GM12891 (cell line): Measurements from ENCODE around the gene C1orf226.

Experiments used
- PAX5 ChIP-seq: IDR thresholded peaks from 2 replicates; pipeline ENCODE4 v1.6.1; 2011; ENCODE audit warnings: low read length, moderate library complexity, mild to moderate bottlenecking; ENCODE audit not compliant: insufficient read depth, severe bottlenecking
- POLR2A ChIP-seq: IDR thresholded peaks from 2 replicates; pipeline ENCODE4 v1.6.1; 2011; ENCODE audit warnings: low read depth, low read length, control low read depth
- POLR2AphosphoS5 ChIP-seq: IDR thresholded peaks from 2 replicates; pipeline ENCODE4 v1.6.1; 2011; ENCODE audit warnings: low read depth, low read length, control low read depth
- POU2F2 ChIP-seq: IDR thresholded peaks from 2 replicates; pipeline ENCODE4 v1.6.1; 2011; ENCODE audit warnings: low read depth, mild to moderate bottlenecking, control low read depth, low read length, moderate library complexity
- SPI1 ChIP-seq: IDR thresholded peaks from 2 replicates; pipeline ENCODE4 v1.6.1; 2011; ENCODE audit warnings: low read depth, low read length, control low read depth
- TAF1 ChIP-seq: IDR thresholded peaks from 2 replicates; pipeline ENCODE4 v1.6.1; 2011; ENCODE audit warnings: low read depth, low read length, control low read depth

DNA sequence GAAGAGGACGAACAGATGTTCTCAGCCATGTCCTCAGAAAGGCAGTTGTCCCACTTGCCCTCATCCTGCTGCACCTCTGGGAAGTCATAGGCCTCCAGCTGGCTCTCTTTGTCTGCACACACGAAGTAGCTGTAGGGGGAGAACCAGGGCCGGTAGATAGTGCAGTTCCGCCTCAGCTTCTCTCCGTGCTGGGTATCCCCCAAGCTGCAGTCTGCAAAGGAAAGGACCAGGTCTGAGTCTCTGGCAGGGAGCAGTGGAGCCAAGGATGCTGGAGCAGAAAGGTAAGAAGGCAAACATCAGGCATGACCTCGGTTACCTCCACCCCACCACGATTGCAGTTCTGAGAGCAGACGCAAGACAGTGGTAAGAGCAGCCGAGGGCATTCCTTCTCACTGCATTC is 7.1 kb upstream of the C1orf226 start:
- TF ChIP-seq POLR2A (no peak), POLR2AphosphoS5 (no peak), SPI1 (no peak), TAF1 (no peak), PAX5 (no peak), POU2F2 (no peak)
